Keratinocyte (primary cell): ENCODE measurements around the gene PHETA1. TPM values are rescaled to one million over a fixed set of nuclear protein-coding genes. Genes with fewer than 3 reads are reported as not detected.

Experiments used
- DNase-seq: peaks from one replicate; pipeline ENCODE4 v3.0.0-alpha.2; 2011; ENCODE audit warnings: low read depth, missing footprints, low spot score
- FAIRE-seq: peaks from 2 replicates; lab custom pipeline; 2011; peaks lifted over from hg19 to GRCh38; lab: Jason Lieb, UNC
- H2AFZ ChIP-seq: 2 replicates; pipeline ENCODE4 v1.6.0; 2012; ENCODE audit warnings: low read length, control low read depth, inconsistent platforms; ENCODE audit not compliant: control insufficient read depth
- H3K27ac ChIP-seq: 2 replicates; pipeline ENCODE4 v1.5.1; 2011; ENCODE audit warnings: low read length; ENCODE audit not compliant: control insufficient read depth, insufficient read depth
- H3K27me3 ChIP-seq: 3 replicates; pipeline ENCODE4 v1.6.0; 2011; ENCODE audit warnings: low read length; ENCODE audit not compliant: control insufficient read depth, insufficient read depth; ENCODE audit errors: extremely low read depth
- H3K36me3 ChIP-seq, 2 experiments: 2 replicates in 1 of 2; 3 replicates in 1 of 2; pipeline ENCODE4 v1.5.1; 2011; ENCODE audit warnings: low read length in 2 of 2, mild to moderate bottlenecking in 1 of 2; ENCODE audit not compliant: control insufficient read depth in 2 of 2, insufficient read depth in 2 of 2; ENCODE audit errors: extremely low read depth in 1 of 2
- H3K4me1 ChIP-seq: 3 replicates; pipeline ENCODE4 v1.5.1; 2011; ENCODE audit warnings: low read length; ENCODE audit not compliant: control insufficient read depth, insufficient read depth; ENCODE audit errors: extremely low read depth
- H3K4me2 ChIP-seq: 3 replicates; pipeline ENCODE4 v1.6.0; 2011; ENCODE audit warnings: low read depth, low read length; ENCODE audit not compliant: control insufficient read depth, insufficient read depth; ENCODE audit errors: extremely low read depth
- H3K4me3 ChIP-seq, 3 experiments: fragments of 200-600 bp in 1 of 3; sonication (generic) in 1 of 3; 2 replicates in 2 of 3; 3 replicates in 1 of 3; pipeline ENCODE4 v1.5.1; 2011 to 2016; ENCODE audit warnings: low read length in 3 of 3, mild to moderate bottlenecking in 3 of 3, control low read depth in 2 of 3, inconsistent platforms in 1 of 3, low read depth in 1 of 3, mixed read lengths in 1 of 3, mixed run types in 1 of 3, moderate library complexity in 1 of 3; ENCODE audit not compliant: control insufficient read depth in 2 of 3, insufficient read depth in 2 of 3; ENCODE audit errors: extremely low read depth in 1 of 3
- H3K79me2 ChIP-seq: 2 replicates; pipeline ENCODE4 v1.6.0; 2012; ENCODE audit warnings: low read length; ENCODE audit not compliant: control insufficient read depth, insufficient read depth
- H3K9ac ChIP-seq: 3 replicates; pipeline ENCODE4 v1.6.0; 2011; ENCODE audit warnings: low read length; ENCODE audit not compliant: control insufficient read depth, insufficient read depth; ENCODE audit errors: extremely low read depth
- H3K9me1 ChIP-seq: 3 replicates; pipeline ENCODE4 v1.6.0; 2011; ENCODE audit warnings: low read length; ENCODE audit not compliant: control insufficient read depth, insufficient read depth; ENCODE audit errors: extremely low read depth
- H3K9me3 ChIP-seq: 2 replicates; pipeline ENCODE4 v1.5.1; 2012; ENCODE audit warnings: low read depth, low read length; ENCODE audit not compliant: control insufficient read depth
- H4K20me1 ChIP-seq: 3 replicates; pipeline ENCODE4 v1.6.0; 2011; ENCODE audit warnings: low read length; ENCODE audit not compliant: control insufficient read depth, insufficient read depth; ENCODE audit errors: extremely low read depth
- EZH2 ChIP-seq: IDR thresholded peaks from one replicate; pipeline ENCODE4 v1.6.1; 2012; ENCODE audit warnings: inconsistent platforms, mild to moderate bottlenecking, low read length, moderate library complexity
- dilution Hi-C: fragments of 300-500 bp; cut with MboI; formaldehyde crosslinking; loops from one replicate; pipeline ENCODE4 v1.7.0; 2020; ENCODE audit warnings: low sequenced_read_pairs; ENCODE audit not compliant: extremely low pct_ligation_motif_present
- polyA plus RNA-seq, 5 experiments: library from polyadenylated mRNA; depleted of rRNA in 3 of 5; stranded (reverse) in 3 of 5; stranded (forward) in 1 of 5; unstranded in 1 of 5; fragments of >200 nt; gene quantifications; 1 replicate in 1 of 5; 2 replicates in 3 of 5; 3 replicates in 1 of 5; pipeline versions ENCODE4 v1.2.1 to v1.2.3, GENCODE V29; 2011 to 2012; ENCODE audit warnings: missing spikeins in 2 of 5, low read depth in 1 of 5, low replicate concordance in 1 of 5
- TF ChIP-seq, protein P1 (sequence below), 3 experiments: IDR thresholded peaks in 1 of 3; conservative IDR thresholded peaks in 1 of 3; optimal IDR thresholded peaks in 1 of 3; 2 replicates in 2 of 3; 3 replicates in 1 of 3; pipeline versions ENCODE3 to v1.5.1; 2011; ENCODE audit warnings: low read length in 3 of 3, mild to moderate bottlenecking in 3 of 3, moderate library complexity in 2 of 3, control low read depth in 1 of 3, inconsistent platforms in 1 of 3; ENCODE audit not compliant: insufficient read depth in 2 of 3; ENCODE audit errors: extremely low read depth in 1 of 3

The PHETA1 gene
- polyA plus RNA-seq, 1 donor (not counting 4 experiments of a cell fraction or from before 2014, with no cell fraction given): 1.7 TPM

DNA sequence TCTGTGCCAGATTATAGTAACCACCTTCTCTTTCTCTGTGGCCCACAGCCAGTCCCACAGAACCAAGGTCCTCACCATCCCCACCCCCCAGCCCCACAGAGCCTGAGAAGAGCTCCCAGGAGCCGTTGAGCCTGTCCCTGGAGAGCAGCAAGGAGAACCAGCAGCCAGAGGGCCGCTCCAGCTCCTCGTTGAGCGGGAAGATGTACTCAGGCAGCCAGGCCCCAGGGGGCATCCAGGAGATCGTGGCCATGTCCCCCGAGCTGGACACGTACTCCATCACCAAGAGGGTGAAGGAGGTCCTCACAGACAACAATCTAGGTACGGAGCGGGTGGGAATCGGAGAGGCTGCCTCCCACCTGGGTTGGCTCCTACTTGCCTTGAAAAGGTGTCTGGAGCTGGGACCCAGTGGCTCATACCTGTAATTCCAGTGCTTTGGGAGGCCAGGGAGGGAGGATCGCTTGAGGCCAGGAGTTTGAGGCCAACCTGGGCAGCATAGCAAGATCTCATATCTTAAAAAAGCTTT lies 34.4 kb downstream of the PHETA1 start:
- no peaks in the 10 kb centered on the region for H3K4me1 ChIP-seq
- no peaks in the 10 kb centered on the region for H3K79me2 ChIP-seq
- H3K27me3 ChIP-seq: no peaks in the 10 kb centered on the region
- no peak overlapping the region for H3K9ac ChIP-seq
- dilution Hi-C loops: no loop called here
- H2AFZ ChIP-seq: no peak overlapping the region
- H3K27ac ChIP-seq: no peak overlapping the region
- H3K4me2 ChIP-seq: no peak overlapping the region
- no peaks in the 10 kb centered on the region for H3K36me3 ChIP-seq
- no peaks in the 10 kb centered on the region for H3K9me3 ChIP-seq
- DNase-seq (no peak), FAIRE-seq (no peak)
- H4K20me1 ChIP-seq: no peaks in the 10 kb centered on the region
- no peaks in the 10 kb centered on the region for H3K9me1 ChIP-seq
- TF ChIP-seq EZH2: no peak
- TF ChIP-seq, protein P1, sequence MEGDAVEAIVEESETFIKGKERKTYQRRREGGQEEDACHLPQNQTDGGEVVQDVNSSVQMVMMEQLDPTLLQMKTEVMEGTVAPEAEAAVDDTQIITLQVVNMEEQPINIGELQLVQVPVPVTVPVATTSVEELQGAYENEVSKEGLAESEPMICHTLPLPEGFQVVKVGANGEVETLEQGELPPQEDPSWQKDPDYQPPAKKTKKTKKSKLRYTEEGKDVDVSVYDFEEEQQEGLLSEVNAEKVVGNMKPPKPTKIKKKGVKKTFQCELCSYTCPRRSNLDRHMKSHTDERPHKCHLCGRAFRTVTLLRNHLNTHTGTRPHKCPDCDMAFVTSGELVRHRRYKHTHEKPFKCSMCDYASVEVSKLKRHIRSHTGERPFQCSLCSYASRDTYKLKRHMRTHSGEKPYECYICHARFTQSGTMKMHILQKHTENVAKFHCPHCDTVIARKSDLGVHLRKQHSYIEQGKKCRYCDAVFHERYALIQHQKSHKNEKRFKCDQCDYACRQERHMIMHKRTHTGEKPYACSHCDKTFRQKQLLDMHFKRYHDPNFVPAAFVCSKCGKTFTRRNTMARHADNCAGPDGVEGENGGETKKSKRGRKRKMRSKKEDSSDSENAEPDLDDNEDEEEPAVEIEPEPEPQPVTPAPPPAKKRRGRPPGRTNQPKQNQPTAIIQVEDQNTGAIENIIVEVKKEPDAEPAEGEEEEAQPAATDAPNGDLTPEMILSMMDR (optimal IDR thresholded peaks at IDR 0.05 in 1 of 3, IDR thresholded peaks at IDR 0.05 in 1 of 3, conservative IDR thresholded peaks at IDR 0.05 in 1 of 3; ENCODE audit: extremely low read depth in 1 of 3, insufficient read depth in 2 of 3, low read length in 3 of 3): no peak
- H3K4me3 ChIP-seq: no peak overlapping the region

DNA sequence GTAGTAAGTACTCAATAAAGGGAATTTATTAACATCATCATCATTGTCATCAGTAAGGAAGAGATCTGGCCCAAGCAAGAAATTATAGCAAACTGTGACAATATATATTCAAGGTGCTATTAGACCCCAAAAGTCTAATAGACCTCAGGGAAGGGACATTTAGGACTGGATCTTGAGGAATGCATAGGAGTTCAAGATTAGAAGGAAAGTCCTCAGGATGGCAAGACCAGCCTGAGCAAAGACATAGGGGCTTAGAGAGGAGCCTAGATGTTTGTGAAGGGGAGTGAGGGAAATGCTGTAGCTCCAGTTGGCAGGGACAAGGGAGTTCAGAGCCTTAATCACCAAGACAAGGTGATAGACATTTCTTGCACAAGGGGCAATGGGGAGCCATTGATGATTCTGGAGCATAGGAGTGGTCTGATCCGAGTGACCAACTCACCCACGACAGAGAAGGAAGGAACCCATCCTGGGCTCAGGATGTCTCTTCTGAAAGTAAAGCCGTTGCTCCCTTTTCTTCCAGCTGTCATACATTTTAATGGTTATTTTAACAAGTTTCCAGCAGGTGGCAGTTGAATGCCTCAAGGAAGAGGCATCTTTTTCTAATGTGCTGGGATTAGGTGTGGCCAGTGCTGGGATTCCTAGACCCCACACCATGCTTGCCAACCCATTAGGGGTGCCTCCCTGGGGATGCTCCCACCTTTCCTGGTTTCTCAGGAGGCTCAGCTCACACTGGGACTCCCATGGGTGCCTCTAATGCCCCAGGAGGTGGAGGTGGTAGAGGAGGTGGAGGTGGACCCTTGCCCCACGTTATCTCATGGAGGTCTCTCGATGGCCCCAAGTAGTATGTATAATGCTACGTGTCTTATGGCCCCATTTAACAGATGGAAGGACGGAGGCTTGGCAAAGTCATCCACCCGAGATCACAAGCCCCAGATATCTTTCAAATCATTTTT lies 37.8 kb downstream of the PHETA1 start:
- DNase-seq (no peak), FAIRE-seq (peak; percentile 61)
- no peak overlapping the region for H3K9ac ChIP-seq
- dilution Hi-C loops: no loop called here
- H3K27ac ChIP-seq: no peak overlapping the region
- no peaks in the 10 kb centered on the region for H3K36me3 ChIP-seq
- H2AFZ ChIP-seq: no peak overlapping the region
- no peak overlapping the region for H3K4me2 ChIP-seq
- no peaks in the 10 kb centered on the region for H3K79me2 ChIP-seq
- H3K4me3 ChIP-seq: no peak overlapping the region
- TF ChIP-seq, protein P1 (optimal IDR thresholded peaks at IDR 0.05 in 1 of 3, IDR thresholded peaks at IDR 0.05 in 1 of 3, conservative IDR thresholded peaks at IDR 0.05 in 1 of 3; ENCODE audit: extremely low read depth in 1 of 3, insufficient read depth in 2 of 3, low read length in 3 of 3): peak; percentile 49 to 55 (median 52)
- no peak for TF ChIP-seq EZH2
- no peaks in the 10 kb centered on the region for H3K9me3 ChIP-seq
- no peaks in the 10 kb centered on the region for H3K9me1 ChIP-seq
- no peaks in the 10 kb centered on the region for H3K4me1 ChIP-seq
- H4K20me1 ChIP-seq: no peaks in the 10 kb centered on the region
- H3K27me3 ChIP-seq: no peaks in the 10 kb centered on the region
